ENCODE results near the gene LACTB.
A peak's percentile ranks its signal among the peaks of the same experiment; 100 is the strongest.

The LACTB gene

GRCh38 chr15:63180746-63181145 lies 59.1 kb downstream of the LACTB start:
- DNase-seq: no peak

GRCh38 chr15:63181648-63182047 lies 60.0 kb downstream of the LACTB start:
- DNase-seq: no peak

- peak; percentile 38 for DNase-seq
Measured at GRCh38 chr15:63185206-63185605, 63.5 kb downstream of the LACTB start.

GRCh38 chr15:63186065-63186464 lies 64.4 kb downstream of the LACTB start:
- DNase-seq: no peak

- DNase-seq: no peak
Measured at GRCh38 chr15:63187589-63188226, 66.0 kb downstream of the LACTB start.

- DNase-seq: no peak
Measured at GRCh38 chr15:63188247-63188925, 66.7 kb downstream of the LACTB start.

GRCh38 chr15:63188926-63189871 lies 67.5 kb downstream of the LACTB start, which contains the start of gene RAB8B:
RAB8B (plus strand) TSS chr15:63189606; CDS start chr15:63189625, 19 bp downstream.
- peak; percentile 98 for DNase-seq

- no peak for DNase-seq
Measured at GRCh38 chr15:63189941-63190768, 68.5 kb downstream of the LACTB start.

- no peak for DNase-seq
Measured at GRCh38 chr15:63190769-63191649, 69.3 kb downstream of the LACTB start.
